GM21786 (cell line): ENCODE results near the gene LATS2.
"Not testable (repeated sequence)": the region's sequence is repeated elsewhere in the genome, so short reads cannot be mapped to it uniquely, and the experiment has no call there.

Source experiments
- ATAC-seq: cut with Tn5 transposase; IDR thresholded peaks from one replicate; pipeline ENCODE4 v1.9.1; 2021; ENCODE audit not compliant: unreplicated experiment

LATS2 gene

GRCh38 chr13:20969182-20969581 lies 92.2 kb downstream of the LATS2 start:
- no peak for ATAC-seq

DNA sequence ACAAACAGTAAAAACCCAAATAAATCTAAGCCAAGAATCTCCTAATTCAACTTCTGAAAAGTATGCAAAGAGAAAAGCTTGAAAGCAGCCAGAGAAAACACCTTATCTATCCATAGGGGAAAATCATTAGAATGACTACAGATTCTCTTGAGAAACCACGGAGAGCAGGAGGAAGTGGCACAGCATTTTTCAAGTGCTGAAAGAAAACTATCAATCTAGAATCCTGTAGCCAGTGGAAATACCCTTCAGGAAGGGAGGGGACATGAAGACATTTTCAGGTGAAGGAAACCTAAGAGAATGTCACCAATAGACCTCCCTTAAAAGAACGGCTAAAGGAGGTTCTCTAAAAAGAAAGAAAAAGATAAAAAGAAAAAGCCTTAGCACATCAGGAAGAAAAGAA lies 92.6 kb downstream of the LATS2 start:
- ATAC-seq = no peak

DNA sequence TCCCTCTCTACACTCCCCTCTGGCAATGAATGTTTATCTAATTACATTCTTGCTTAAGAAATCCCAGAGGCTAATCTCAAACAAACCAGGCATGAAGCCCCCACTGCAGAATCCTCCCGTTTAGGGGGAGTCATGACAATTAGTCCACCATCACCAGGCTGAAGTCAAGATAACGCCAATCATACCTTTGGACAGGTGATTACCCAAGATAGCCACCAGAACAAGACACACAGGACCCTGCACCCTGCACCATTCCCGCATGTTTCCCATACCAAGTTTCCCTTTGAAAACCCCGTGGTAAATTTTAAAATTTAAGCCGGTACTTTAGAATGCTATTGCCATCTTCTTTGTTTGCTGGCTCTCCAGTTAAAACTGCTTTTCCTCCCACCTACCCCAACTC lies 94.0 kb downstream of the LATS2 start:
- ATAC-seq = no peak

- no peak for ATAC-seq
These were observed 96.5 kb downstream of the LATS2 start for GRCh38 chr13:20964904-20965303.

GRCh38 chr13:20961663-20962062 lies 99.7 kb downstream of the LATS2 start:
- ATAC-seq = not testable (repeated sequence)

- no peak for ATAC-seq
These were observed 100.6 kb downstream of the LATS2 start for GRCh38 chr13:20960663-20961309.

- ATAC-seq = not testable (repeated sequence)
These were observed 104.3 kb downstream of the LATS2 start for GRCh38 chr13:20957049-20957620.

DNA sequence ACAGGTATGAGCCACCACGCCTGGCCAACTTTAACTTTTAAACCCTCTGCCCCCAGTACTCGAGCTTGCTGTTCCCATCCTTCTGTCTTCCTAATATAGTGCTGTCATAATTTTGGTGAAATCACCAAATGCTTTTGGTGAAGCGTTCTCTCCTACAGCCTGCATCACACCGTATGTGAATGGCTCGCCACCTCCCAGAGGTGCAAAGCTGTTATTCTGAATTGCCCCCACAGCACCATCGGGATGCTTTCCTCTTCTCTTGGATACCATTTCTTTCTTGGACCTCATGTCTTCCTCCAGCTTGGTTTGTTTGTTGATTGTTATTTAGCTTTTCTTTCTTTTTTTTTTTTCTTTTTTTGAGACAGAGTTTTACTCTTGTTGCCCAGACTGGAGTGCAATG lies 105.9 kb downstream of the LATS2 start:
- no peak for ATAC-seq

- ATAC-seq = no peak
These were observed 108.0 kb downstream of the LATS2 start for GRCh38 chr13:20953245-20953931.

DNA sequence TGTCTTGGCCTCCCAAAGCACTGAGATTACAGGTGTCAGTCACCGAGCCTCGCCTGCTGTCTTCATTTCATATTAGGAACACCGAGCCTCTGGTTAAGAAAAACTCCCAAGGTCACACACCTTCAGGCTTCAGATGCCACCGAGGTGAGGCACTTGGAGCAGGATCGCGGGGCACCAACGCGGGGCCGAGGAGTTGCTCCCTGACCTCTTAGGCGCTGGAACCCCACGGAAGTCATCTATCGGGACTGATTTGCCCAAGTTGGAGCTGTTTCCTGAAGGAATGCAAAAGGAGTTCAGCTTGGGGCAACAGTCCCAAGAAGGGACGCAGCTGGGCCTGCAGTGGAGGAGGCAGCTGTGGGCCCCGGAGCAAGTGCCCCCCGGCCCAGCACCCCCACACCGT lies 108.5 kb downstream of the LATS2 start:
- no peak for ATAC-seq

- ATAC-seq = not testable (repeated sequence)
These were observed 113.4 kb downstream of the LATS2 start for GRCh38 chr13:20948001-20948400.

DNA sequence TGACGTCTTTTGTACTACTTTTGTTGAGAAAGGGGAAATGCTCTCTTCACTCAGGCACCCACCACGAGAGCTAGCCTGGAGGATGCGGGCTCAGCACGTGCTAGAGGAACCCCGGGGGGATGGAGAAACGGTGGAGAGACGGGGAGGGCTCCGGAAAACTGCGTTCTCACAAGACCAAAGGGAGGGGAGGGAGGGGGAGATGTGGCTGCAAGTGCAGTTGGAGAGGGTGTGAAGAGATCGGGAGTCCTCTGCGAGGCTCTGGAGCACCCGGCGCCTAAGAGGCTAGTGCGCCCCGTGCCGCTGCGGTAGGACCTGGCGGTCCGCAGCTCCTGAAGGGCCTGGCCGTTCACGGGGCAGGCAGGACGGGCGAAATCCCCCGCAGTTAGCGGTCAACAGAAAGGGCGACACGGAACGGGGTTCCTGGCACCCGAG lies 115.4 kb downstream of the LATS2 start:
- ATAC-seq = no peak

DNA sequence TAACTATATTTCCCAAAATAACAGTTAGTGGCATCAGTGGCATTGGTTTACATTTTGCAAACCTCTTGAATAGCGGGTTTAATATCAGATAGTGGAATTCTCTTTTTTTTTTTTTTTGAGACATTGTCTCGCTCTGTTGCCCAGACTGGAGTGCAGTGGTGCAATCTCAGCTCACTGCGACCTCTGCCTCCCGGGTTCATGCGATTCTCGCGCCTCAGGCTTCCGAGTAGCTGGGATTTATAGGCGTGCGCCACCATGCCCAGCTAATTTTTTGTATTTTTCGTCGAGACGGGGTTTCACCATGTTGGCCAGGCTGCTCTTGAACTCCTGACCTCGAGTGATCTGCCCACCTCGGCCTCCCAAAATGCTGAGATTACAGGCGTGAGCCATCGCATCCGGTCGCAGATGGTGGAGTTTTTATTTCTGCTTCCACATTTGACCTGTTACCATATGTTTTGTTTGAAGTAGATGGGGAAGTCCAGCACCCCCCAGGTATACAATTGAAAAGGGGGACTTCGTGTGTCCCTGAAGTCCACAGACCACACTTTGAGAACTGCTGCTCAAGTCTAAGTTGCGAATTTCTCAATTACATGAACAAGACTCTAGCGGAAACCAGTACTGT lies 118.3 kb downstream of the LATS2 start:
- ATAC-seq = no peak

DNA sequence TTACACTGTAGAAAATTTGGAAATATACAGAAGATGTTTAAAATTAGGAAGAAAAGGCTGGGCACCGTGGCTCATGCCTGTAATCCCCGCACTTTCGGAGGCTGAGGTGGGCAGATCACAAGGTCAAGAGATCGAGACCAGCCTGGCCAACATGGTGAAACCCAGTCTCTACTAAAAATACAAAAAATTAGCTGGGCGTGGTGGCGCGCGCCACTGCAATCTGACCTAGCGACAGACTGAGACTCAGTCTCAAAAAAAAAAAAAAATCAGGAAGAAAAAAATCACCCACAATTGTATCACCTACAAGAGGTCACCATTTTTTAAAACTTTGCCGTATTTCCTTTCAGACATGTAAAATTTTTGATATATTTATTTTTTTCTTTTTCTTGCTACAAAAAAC lies 120.9 kb downstream of the LATS2 start:
- ATAC-seq = not testable (repeated sequence)

DNA sequence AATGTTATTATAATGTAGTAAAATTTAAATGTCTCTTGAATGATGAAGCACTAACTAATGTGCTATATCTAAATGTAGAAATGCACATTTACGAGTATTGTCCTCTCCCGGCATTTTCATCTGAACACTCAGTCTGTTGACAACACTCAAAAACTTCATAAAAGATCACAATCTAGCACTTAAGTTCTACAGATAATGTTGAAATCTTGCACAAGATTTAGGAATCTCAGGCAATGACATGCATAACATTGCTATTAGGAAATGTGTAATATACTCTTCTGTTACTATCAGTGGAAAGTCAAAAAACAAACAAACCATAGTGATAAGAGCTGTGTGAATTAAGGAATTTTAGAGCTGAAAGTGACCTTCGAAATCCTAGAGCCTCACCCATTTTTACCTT lies 121.3 kb downstream of the LATS2 start:
- no peak for ATAC-seq

- ATAC-seq = no peak
These were observed 121.7 kb downstream of the LATS2 start for GRCh38 chr13:20939662-20940061.

DNA sequence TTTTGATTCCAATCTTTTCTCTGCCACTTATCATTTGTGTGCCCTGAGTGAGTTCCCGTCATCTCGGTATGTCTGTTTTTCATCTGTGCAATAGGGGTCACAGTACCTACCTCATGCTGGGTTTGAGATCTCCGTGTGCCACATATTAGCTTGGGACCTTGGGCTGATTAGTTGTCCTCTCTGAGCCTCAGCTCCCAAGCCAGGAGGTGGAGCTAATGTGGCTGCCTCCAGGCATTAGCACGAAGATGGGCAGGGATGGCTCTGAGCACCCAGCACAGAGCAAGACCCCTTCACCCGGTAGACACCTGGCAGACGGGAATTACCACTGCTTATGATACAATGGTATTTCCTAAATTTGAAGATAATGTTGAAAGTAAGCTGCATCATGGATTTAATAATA lies 123.1 kb downstream of the LATS2 start:
- ATAC-seq = no peak

GRCh38 chr13:20927596-20928257 lies 133.7 kb downstream of the LATS2 start:
- ATAC-seq = no peak

DNA sequence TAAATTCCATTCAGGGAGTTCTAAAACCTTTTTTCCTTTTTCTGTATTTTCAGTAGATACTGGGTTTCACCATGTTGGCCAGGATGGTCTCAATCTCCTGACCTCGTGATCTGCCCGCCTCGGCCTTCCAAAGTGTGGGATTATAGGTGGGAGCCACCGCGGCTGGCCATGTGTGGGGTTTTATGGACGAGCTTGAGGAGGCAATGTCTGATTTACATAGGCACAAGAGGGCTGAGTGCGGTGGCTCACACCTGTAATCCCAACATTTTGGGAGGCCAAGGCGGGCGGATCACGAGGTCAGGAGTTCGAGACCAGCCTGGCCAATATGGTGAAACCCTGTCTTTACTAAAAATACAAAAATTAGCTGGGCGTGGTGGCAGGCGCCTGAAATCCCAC lies 136.0 kb downstream of the LATS2 start:
- ATAC-seq = not testable (repeated sequence)

- no peak for ATAC-seq
These were observed 136.5 kb downstream of the LATS2 start for GRCh38 chr13:20924758-20925394.

- no peak for ATAC-seq
These were observed 138.1 kb downstream of the LATS2 start for GRCh38 chr13:20923272-20923671.
